HG03095 (cell line): Measurements from ENCODE around the gene IGSF21.

Experiments
- ATAC-seq: cut with Tn5 transposase; IDR thresholded peaks from one replicate; pipeline ENCODE4 v1.9.1; 2021; ENCODE audit warnings: moderate library complexity; ENCODE audit not compliant: unreplicated experiment

IGSF21 gene

GRCh38 chr1:18107369-18108298, at the start of gene IGSF21:
TSS of gene IGSF21 (plus strand) at chr1:18107798. CDS start at chr1:18108129, 331 bp downstream.
- no peak for ATAC-seq

- ATAC-seq, result no peak
Measured at GRCh38 chr1:18058206-18058921, 49.2 kb upstream of the IGSF21 start.

GRCh38 chr1:18058981-18059605, 48.5 kb upstream of the IGSF21 start:
- ATAC-seq, result no peak

- ATAC-seq, result no peak
Measured at GRCh38 chr1:18060366-18060765, 47.2 kb upstream of the IGSF21 start.

GRCh38 chr1:18062185-18062584, 45.4 kb upstream of the IGSF21 start:
- ATAC-seq, result no peak

GRCh38 chr1:18064534-18064933, 43.1 kb upstream of the IGSF21 start:
- no peak for ATAC-seq

GRCh38 chr1:18066576-18066975, 41.0 kb upstream of the IGSF21 start:
- no peak for ATAC-seq

- ATAC-seq, result no peak
Measured at GRCh38 chr1:18069903-18070302, 37.7 kb upstream of the IGSF21 start.

- ATAC-seq, result no peak
Measured at GRCh38 chr1:18072066-18072465, 35.5 kb upstream of the IGSF21 start.

GRCh38 chr1:18073066-18073642, 34.4 kb upstream of the IGSF21 start:
- ATAC-seq, result no peak

GRCh38 chr1:18077657-18078215, 29.9 kb upstream of the IGSF21 start:
- no peak for ATAC-seq

- no peak for ATAC-seq
Measured at GRCh38 chr1:18079941-18080735, 27.5 kb upstream of the IGSF21 start.

GRCh38 chr1:18085387-18086074, 22.1 kb upstream of the IGSF21 start:
- ATAC-seq, result no peak

GRCh38 chr1:18088077-18088594, 19.5 kb upstream of the IGSF21 start:
- no peak for ATAC-seq

- no peak for ATAC-seq
Measured at GRCh38 chr1:18089488-18089887, 18.1 kb upstream of the IGSF21 start.

- ATAC-seq, result no peak
Measured at GRCh38 chr1:18090636-18091035, 17.0 kb upstream of the IGSF21 start.

GRCh38 chr1:18091660-18092446, 15.7 kb upstream of the IGSF21 start:
- ATAC-seq, result no peak

GRCh38 chr1:18093193-18093592, 14.4 kb upstream of the IGSF21 start:
- no peak for ATAC-seq
